ENCODE results near the gene GDPD2.

- TF ChIP-seq ZSCAN30 (CRISPR knock-in tag; IDR thresholded peaks at IDR 0.05) (no peak), ETS1 (CRISPR knock-in tag; IDR thresholded peaks at IDR 0.05) (no peak), AGO2 (optimal IDR thresholded peaks at IDR 0.05; ENCODE audit: low read depth, low read length) (no peak), CTCF (CRISPR knock-in tag; IDR thresholded peaks at IDR 0.05) (no peak), UBTF (CRISPR knock-in tag; IDR thresholded peaks at IDR 0.05) (no peak), ZNF281 (CRISPR knock-in tag; IDR thresholded peaks at IDR 0.05; ENCODE audit: borderline replicate concordance) (no peak)
- TF ChIP-seq, protein P1, sequence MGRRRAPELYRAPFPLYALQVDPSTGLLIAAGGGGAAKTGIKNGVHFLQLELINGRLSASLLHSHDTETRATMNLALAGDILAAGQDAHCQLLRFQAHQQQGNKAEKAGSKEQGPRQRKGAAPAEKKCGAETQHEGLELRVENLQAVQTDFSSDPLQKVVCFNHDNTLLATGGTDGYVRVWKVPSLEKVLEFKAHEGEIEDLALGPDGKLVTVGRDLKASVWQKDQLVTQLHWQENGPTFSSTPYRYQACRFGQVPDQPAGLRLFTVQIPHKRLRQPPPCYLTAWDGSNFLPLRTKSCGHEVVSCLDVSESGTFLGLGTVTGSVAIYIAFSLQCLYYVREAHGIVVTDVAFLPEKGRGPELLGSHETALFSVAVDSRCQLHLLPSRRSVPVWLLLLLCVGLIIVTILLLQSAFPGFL (CRISPR knock-in tag; IDR thresholded peaks at IDR 0.05): no peak
These were observed 22.8 kb downstream of the GDPD2 start for GRCh38 chrX:70445951-70446350.

Data from HepG2 (cell line).